Measurements from ENCODE around the gene SSC4D. TPM values are rescaled to one million over a fixed set of nuclear protein-coding genes. Genes with fewer than 3 reads are reported as not detected.
"Not testable (repeated sequence)": the region's sequence is repeated elsewhere in the genome, so short reads cannot be mapped to it uniquely, and the experiment has no call there.

SSC4D gene
- total RNA-seq, 1 experiment from 2014 or later: 14.8 TPM

DNA sequence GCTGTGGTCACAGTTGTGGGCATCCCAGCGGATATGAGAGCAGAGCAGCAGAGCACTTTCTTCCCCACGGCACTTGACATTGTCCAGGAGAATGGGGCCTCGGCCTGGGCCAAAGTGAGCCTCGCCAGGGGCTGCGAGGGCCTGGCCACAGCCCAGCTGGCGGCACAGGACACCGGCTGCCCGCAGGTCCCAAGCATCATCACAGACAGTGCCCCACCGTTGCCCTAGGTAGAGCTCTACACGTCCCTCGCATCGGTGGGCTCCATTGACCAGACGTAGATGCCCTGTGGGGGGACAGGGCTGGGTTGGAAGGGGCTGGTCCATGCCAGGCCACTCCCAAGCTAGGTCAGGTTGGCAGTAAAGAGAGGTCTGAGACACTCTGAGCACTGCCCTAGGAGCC is 19.4 kb downstream of the SSC4D start:
- H3K79me2 ChIP-seq (ENCODE audit: insufficient read depth, low read length): no peaks in the 10 kb centered on the region
- H3K9ac ChIP-seq (ENCODE audit: extremely low read depth, insufficient read length, low read length): no peak overlapping the region
- no peaks in the 10 kb centered on the region for H3K27me3 ChIP-seq (ENCODE audit: insufficient read depth, low read length)
- no peak overlapping the region for H3K4ac ChIP-seq (ENCODE audit: low read depth, low read length)
- H3K27ac ChIP-seq (ENCODE audit: insufficient read length, low read depth, low read length): no peak overlapping the region
- no peak overlapping the region for H2BK20ac ChIP-seq (ENCODE audit: low read depth, low read length, poor library complexity, severe bottlenecking)
- no peak overlapping the region for H3K14ac ChIP-seq (ENCODE audit: insufficient read depth, low read length)
- peaks cover 6% of the 10 kb centered on the region for H3K23me2 ChIP-seq (ENCODE audit: insufficient read length, low read depth, low read length, poor library complexity, severe bottlenecking)
- no peak overlapping the region for H3T11ph ChIP-seq (ENCODE audit: low read length)
- peak overlapping the region in 1 of 3 experiments; percentile 86; a peak in 2 of 7 replicates for H3K27ac Mint-ChIP-seq
- H3K9me3 Mint-ChIP-seq: no peaks in the 10 kb centered on the region; a peak in 1 of 5 replicates
- WGBS (ENCODE audit: extremely low coverage, insufficient read length, low lambda C conversion rate): no CpG with 5 or more reads among the region's 13 CpGs
- H4K8ac ChIP-seq (replicated peaks; ENCODE audit: insufficient read length, low read depth, low read length): no peak overlapping the region
- no peak overlapping the region for H3K4me2 ChIP-seq (ENCODE audit: insufficient read depth, insufficient read length, low read length)
- no peak overlapping the region for H4K91ac ChIP-seq (ENCODE audit: insufficient read length, low read depth, low read length)
- no peak overlapping the region for H4K5ac ChIP-seq (ENCODE audit: insufficient read length, low read depth, low read length)
- TF ChIP-seq, protein P1, sequence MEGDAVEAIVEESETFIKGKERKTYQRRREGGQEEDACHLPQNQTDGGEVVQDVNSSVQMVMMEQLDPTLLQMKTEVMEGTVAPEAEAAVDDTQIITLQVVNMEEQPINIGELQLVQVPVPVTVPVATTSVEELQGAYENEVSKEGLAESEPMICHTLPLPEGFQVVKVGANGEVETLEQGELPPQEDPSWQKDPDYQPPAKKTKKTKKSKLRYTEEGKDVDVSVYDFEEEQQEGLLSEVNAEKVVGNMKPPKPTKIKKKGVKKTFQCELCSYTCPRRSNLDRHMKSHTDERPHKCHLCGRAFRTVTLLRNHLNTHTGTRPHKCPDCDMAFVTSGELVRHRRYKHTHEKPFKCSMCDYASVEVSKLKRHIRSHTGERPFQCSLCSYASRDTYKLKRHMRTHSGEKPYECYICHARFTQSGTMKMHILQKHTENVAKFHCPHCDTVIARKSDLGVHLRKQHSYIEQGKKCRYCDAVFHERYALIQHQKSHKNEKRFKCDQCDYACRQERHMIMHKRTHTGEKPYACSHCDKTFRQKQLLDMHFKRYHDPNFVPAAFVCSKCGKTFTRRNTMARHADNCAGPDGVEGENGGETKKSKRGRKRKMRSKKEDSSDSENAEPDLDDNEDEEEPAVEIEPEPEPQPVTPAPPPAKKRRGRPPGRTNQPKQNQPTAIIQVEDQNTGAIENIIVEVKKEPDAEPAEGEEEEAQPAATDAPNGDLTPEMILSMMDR (conservative IDR thresholded peaks at IDR 0.05): no peak
- H3K18ac ChIP-seq (ENCODE audit: insufficient read length, low read depth, low read length): no peak overlapping the region
- H3K79me1 ChIP-seq (ENCODE audit: insufficient read depth, low read depth, low read length, poor library complexity, severe bottlenecking): no peaks in the 10 kb centered on the region
- peaks cover 2 to 4% (median 4%) of the 10 kb centered on the region in 3 experiments; a peak in 4 of 7 replicates for H3K36me3 Mint-ChIP-seq (ENCODE audit: insufficient read depth in 1 of 3, low read depth in 3 of 3)
- no peaks in the 10 kb centered on the region for H3K4me1 ChIP-seq (ENCODE audit: insufficient read depth, low read length)
- H3K9me3 ChIP-seq (ENCODE audit: control insufficient read depth, low read depth, low read length): no peaks in the 10 kb centered on the region
- no peak overlapping the region for H2AK5ac ChIP-seq (ENCODE audit: insufficient read length, low read length)
- no peak for DNase-seq
- peaks cover 16 to 23% of the 10 kb centered on the region in 2 experiments for H3K4me1 Mint-ChIP-seq
- H2BK15ac ChIP-seq (ENCODE audit: low read depth, low read length): no peak overlapping the region
- H4K20me1 ChIP-seq (ENCODE audit: control insufficient read depth, insufficient read depth, insufficient read length): no peaks in the 10 kb centered on the region
- H3K27me3 Mint-ChIP-seq (ENCODE audit: low read depth): peaks cover 2% of the 10 kb centered on the region; the same call in 1 of the 2 replicates
- no peak overlapping the region for H2BK12ac ChIP-seq (ENCODE audit: insufficient read length, low read depth, low read length)
- no peak overlapping the region for H3K23ac ChIP-seq (ENCODE audit: insufficient read length, low read depth, low read length)
- H3K4me3 Mint-ChIP-seq: no peak overlapping the region
- H3K56ac ChIP-seq (ENCODE audit: insufficient read length, low read depth, low read length): no peak overlapping the region
- no peak overlapping the region for H2BK5ac ChIP-seq (ENCODE audit: insufficient read length, low read length)
- no peak overlapping the region for H2AFZ ChIP-seq (ENCODE audit: low read length)
- no peak overlapping the region for H2BK120ac ChIP-seq (ENCODE audit: low read depth, low read length, poor library complexity, severe bottlenecking)

DNA sequence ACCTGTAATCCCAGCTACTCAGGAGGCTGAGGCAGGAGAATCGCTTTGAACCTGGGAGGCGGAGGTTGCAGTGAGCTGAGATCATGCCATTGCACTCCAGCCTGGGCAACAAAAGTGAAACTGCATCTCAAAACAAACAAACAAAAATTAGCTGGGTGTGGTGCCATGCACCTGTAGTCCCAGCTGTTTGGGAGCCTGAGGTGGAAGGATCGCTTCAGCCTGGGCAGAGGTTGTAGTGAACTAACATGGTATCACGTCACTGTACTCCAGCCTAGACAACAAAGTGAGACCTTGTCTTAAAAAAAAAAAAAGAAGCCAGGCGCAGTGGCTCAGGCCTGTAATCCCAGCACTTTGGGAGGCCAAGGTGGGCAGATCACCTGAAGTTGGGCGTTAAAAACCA is 21.7 kb downstream of the SSC4D start:
- H3K4ac ChIP-seq (ENCODE audit: low read depth, low read length); H3K27ac ChIP-seq (ENCODE audit: insufficient read length, low read depth, low read length); H3K4me2 ChIP-seq (ENCODE audit: insufficient read depth, insufficient read length, low read length); H3K18ac ChIP-seq (ENCODE audit: insufficient read length, low read depth, low read length); H3K56ac ChIP-seq (ENCODE audit: insufficient read length, low read depth, low read length); H3T11ph ChIP-seq (ENCODE audit: low read length); H3K27ac Mint-ChIP-seq; H2BK12ac ChIP-seq (ENCODE audit: insufficient read length, low read depth, low read length); H2AFZ ChIP-seq (ENCODE audit: low read length); H4K5ac ChIP-seq (ENCODE audit: insufficient read length, low read depth, low read length); H2BK5ac ChIP-seq (ENCODE audit: insufficient read length, low read length); H2BK15ac ChIP-seq (ENCODE audit: low read depth, low read length); H4K91ac ChIP-seq (ENCODE audit: insufficient read length, low read depth, low read length); H2AK5ac ChIP-seq (ENCODE audit: insufficient read length, low read length); H3K14ac ChIP-seq (ENCODE audit: insufficient read depth, low read length); H3K79me1 ChIP-seq (ENCODE audit: insufficient read depth, low read depth, low read length, poor library complexity, severe bottlenecking); H2BK20ac ChIP-seq (ENCODE audit: low read depth, low read length, poor library complexity, severe bottlenecking); H3K23ac ChIP-seq (ENCODE audit: insufficient read length, low read depth, low read length); H4K20me1 ChIP-seq (ENCODE audit: control insufficient read depth, insufficient read depth, insufficient read length); H3K9me3 ChIP-seq (ENCODE audit: control insufficient read depth, low read depth, low read length); H3K27me3 Mint-ChIP-seq (ENCODE audit: low read depth); H3K36me3 Mint-ChIP-seq (ENCODE audit: insufficient read depth in 1 of 3, low read depth in 3 of 3); H2BK120ac ChIP-seq (ENCODE audit: low read depth, low read length, poor library complexity, severe bottlenecking); H3K27me3 ChIP-seq (ENCODE audit: insufficient read depth, low read length); DNase-seq; H3K4me3 Mint-ChIP-seq; H4K8ac ChIP-seq (replicated peaks; ENCODE audit: insufficient read length, low read depth, low read length); H3K79me2 ChIP-seq (ENCODE audit: insufficient read depth, low read length); H3K4me1 ChIP-seq (ENCODE audit: insufficient read depth, low read length); H3K23me2 ChIP-seq (ENCODE audit: insufficient read length, low read depth, low read length, poor library complexity, severe bottlenecking); H3K9ac ChIP-seq (ENCODE audit: extremely low read depth, insufficient read length, low read length); H3K9me3 Mint-ChIP-seq: not testable (repeated sequence)
- no CpG with 5 or more reads among the region's 6 CpGs for WGBS (ENCODE audit: extremely low coverage, insufficient read length, low lambda C conversion rate)
- H3K4me1 Mint-ChIP-seq: peaks cover 7 to 17% of the 10 kb centered on the region in 2 experiments

All from H9 (cell line).